Progenitor cell of endocrine pancreas (in vitro differentiated cells): ENCODE measurements around the gene DRC7. TPM values are rescaled to one million over a fixed set of nuclear protein-coding genes. Genes with fewer than 3 reads are reported as not detected.

Source experiments
- DNase-seq: peaks from one replicate; pipeline ENCODE4 v3.0.0; 2021; ENCODE audit warnings: low spot score; ENCODE audit not compliant: unreplicated experiment
- H3K27ac Mint-ChIP-seq: 2 replicates; pipeline ENCODE4 v1.8.0; 2021; ENCODE audit warnings: mild to moderate bottlenecking, moderate library complexity, mixed read lengths
- H3K27me3 Mint-ChIP-seq: 2 replicates; pipeline ENCODE4 v1.8.0; 2021; ENCODE audit warnings: mixed read lengths
- H3K36me3 Mint-ChIP-seq: 2 replicates; pipeline ENCODE4 v1.8.0; 2022; ENCODE audit warnings: mixed read lengths; ENCODE audit not compliant: insufficient read depth
- H3K4me1 Mint-ChIP-seq: 2 replicates; pipeline ENCODE4 v1.8.0; 2021; ENCODE audit warnings: low read depth, mixed read lengths
- H3K4me3 Mint-ChIP-seq: 2 replicates; pipeline ENCODE4 v1.8.0; 2021; ENCODE audit warnings: low read depth, mild to moderate bottlenecking, moderate library complexity, mixed read lengths
- H3K9me3 Mint-ChIP-seq: 2 replicates; pipeline ENCODE4 v1.8.0; 2021; ENCODE audit warnings: low read depth, mixed read lengths
- total RNA-seq: library from RNA; stranded (reverse); gene quantifications from 2 replicates; pipeline ENCODE4 v1.2.1, GENCODE V29; 2021
- TF ChIP-seq, protein P1 (sequence below): fragments of 200-600 bp; sonication (generic); IDR thresholded peaks from one replicate; pipeline ENCODE4 v1.5.0; 2021; ENCODE audit warnings: antibody characterized with exemption, mild to moderate bottlenecking; ENCODE audit not compliant: unreplicated experiment

DRC7 gene
- total RNA-seq, 1 donor from 2014 or later: 6.8 TPM

DNA sequence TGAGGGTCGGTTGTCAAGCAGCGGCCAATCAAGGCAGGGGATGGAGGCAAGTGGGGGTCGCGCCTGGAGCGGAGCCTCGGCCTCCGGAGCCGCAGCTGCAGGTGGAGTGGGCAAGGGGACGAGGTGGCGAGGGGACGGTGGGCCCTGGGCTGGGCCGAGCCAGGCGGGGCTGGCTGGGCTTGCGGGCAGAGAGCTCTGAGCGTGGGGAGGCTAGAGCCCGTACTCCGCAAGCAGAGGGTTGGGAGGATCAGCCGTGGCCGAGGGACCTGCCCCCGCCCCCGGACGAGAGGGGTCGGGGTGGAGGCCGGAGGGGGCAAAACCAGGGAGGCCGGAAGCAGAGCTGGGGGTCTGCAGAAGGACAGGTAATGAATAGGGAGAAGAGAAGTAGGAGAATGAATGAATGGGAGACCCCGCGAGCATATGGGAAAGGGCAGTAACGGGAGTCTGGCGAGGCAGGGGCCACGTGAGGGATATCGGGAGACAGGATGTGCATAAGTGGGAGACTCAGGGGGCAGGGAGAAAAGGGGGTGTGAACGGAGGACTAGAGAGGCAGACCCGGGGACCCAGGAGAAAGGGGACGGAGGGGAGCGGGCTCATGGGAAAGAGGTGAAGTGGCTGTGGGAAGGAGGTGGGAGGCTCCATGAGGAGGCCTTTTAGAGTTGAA is 41.3 kb downstream of the DRC7 start, which contains the start of gene KATNB1:
TSS of gene KATNB1 (plus strand) at position 16 of the 664 bp plus-strand sequence. CDS start 1,474 bp downstream, outside the sequence.
- no peak for DNase-seq
- Mint-ChIP-seq H3K27ac (peak within 1 kb of the TSS; percentile 99), H3K9me3 (peaks cover 8% of the 10 kb centered on the region), H3K27me3 (no peaks in the 10 kb centered on the region), H3K36me3 (peaks cover 3% of the 10 kb centered on the region), H3K4me3 (peak within 1 kb of the TSS; percentile 94), H3K4me1 (peaks cover 20% of the 10 kb centered on the region)
- TF ChIP-seq, protein P1, sequence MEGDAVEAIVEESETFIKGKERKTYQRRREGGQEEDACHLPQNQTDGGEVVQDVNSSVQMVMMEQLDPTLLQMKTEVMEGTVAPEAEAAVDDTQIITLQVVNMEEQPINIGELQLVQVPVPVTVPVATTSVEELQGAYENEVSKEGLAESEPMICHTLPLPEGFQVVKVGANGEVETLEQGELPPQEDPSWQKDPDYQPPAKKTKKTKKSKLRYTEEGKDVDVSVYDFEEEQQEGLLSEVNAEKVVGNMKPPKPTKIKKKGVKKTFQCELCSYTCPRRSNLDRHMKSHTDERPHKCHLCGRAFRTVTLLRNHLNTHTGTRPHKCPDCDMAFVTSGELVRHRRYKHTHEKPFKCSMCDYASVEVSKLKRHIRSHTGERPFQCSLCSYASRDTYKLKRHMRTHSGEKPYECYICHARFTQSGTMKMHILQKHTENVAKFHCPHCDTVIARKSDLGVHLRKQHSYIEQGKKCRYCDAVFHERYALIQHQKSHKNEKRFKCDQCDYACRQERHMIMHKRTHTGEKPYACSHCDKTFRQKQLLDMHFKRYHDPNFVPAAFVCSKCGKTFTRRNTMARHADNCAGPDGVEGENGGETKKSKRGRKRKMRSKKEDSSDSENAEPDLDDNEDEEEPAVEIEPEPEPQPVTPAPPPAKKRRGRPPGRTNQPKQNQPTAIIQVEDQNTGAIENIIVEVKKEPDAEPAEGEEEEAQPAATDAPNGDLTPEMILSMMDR: no peak

GRCh38 chr16:57736419-57737351 is 42.1 kb downstream of the DRC7 start:
- peaks cover 3% of the 10 kb centered on the region for H3K36me3 Mint-ChIP-seq
- TF ChIP-seq, protein P1: peak; percentile 23
- H3K4me3 Mint-ChIP-seq: peak overlapping the region; percentile 94
- peaks cover 8% of the 10 kb centered on the region for H3K9me3 Mint-ChIP-seq
- peaks cover 17% of the 10 kb centered on the region for H3K4me1 Mint-ChIP-seq
- H3K27me3 Mint-ChIP-seq: no peaks in the 10 kb centered on the region
- H3K27ac Mint-ChIP-seq: peak overlapping the region; percentile 99
- DNase-seq: no peak

DNA sequence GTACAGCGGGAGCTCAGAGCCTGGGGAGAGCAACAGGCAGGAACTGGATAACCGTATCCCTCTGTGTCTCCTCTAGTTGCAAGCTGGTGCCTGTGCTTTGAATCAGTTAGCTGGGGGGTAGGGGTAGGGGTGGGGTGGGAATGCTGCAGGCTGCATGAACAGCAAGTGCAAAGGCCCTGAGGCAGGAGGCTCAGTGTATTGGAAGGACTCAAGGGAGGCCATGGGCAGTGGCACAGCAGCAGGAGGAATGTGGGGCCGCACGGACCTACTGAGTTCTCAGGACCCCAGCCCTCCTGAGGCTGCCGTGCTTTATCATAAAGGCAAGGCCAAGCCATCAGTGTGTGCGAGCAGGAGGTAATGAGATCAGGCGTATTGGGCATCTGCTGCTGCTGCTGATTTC is 44.2 kb downstream of the DRC7 start:
- TF ChIP-seq, protein P1: no peak
- Mint-ChIP-seq H3K27ac (no peak overlapping the region), H3K9me3 (no peaks in the 10 kb centered on the region), H3K4me1 (peaks cover 17% of the 10 kb centered on the region), H3K4me3 (no peak overlapping the region), H3K36me3 (peaks cover 2% of the 10 kb centered on the region), H3K27me3 (no peaks in the 10 kb centered on the region)
- DNase-seq: no peak

DNA sequence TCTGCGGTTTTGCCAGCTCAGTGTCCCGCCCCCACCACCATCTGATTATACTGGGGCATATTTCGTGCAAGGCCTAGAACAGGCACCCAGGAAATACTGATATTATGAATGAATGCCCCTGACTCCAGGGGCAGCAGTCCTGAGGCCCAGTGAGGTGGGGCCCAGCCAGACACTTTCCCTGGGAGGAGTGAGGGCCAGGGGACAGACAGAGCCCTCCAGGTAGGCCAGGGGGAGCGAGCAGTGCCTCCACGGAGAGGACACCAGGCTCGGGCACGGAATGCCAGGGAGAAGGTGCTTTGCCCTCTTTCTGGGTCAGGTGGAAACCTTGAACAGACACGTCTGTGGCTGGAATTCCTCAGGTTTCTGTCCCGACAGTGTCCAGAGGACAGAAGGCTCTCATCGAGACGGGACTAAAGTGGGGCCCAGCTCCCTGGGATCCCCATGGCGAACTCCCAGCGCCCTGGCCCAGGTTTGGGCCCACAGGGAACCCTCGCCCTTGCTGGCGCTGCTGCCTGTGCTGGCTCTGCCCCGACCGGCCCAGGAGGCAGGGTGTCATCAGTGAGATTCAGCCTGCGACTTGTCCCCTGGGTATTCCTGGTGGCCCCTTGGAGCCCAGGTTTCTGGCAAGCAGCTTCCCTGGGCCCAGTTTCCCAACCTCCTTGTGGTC is 45.3 kb downstream of the DRC7 start:
- Mint-ChIP-seq H3K4me3 (no peak overlapping the region), H3K27me3 (no peaks in the 10 kb centered on the region), H3K27ac (no peak overlapping the region), H3K4me1 (peaks cover 17% of the 10 kb centered on the region), H3K9me3 (no peaks in the 10 kb centered on the region), H3K36me3 (peaks cover 2% of the 10 kb centered on the region)
- TF ChIP-seq, protein P1: no peak
- DNase-seq: no peak

DNA sequence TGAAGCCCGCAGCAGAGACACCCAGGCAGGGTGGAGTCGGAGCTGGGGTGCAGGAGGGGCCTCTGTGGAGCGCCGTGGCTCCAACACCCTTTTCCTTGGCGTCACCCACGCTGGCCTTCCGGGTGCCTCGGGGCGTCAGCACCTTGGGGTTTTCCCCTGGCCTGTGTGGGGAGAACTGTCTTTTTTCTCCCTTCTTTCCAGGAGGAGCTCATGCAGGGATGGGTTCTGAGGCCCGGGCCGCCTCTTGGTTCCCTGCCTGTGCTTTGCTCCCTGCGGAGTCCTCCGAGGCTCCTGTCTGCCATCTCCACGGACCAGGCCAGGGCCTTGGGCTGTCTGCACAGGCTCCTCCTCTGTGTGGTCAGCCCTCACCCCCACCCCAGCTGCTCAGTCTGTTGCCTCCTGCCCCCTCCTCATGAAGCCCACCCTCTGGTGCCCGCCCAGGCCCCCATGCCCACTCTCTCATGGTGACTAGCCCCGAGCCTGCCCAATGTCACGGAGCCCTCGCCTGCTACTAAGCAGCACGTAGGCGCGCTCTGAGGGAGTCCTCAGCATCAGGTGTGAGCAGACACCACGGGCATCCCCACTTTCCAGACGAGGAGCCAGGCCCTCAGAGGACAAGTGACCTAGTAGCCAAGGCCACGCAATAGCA is 45.9 kb downstream of the DRC7 start:
- TF ChIP-seq, protein P1: no peak
- H3K4me3 Mint-ChIP-seq: no peak overlapping the region
- peaks cover 15% of the 10 kb centered on the region for H3K4me1 Mint-ChIP-seq
- no peaks in the 10 kb centered on the region for H3K9me3 Mint-ChIP-seq
- DNase-seq: no peak
- no peak overlapping the region for H3K27ac Mint-ChIP-seq
- peaks cover 2% of the 10 kb centered on the region for H3K36me3 Mint-ChIP-seq
- H3K27me3 Mint-ChIP-seq: no peaks in the 10 kb centered on the region
